GM21528 (cell line): ENCODE measurements around the gene COG5.
"Not testable (repeated sequence)": the region's sequence is repeated elsewhere in the genome, so short reads cannot be mapped to it uniquely, and the experiment has no call there.

Source experiments
- ATAC-seq: cut with Tn5 transposase; IDR thresholded peaks from one replicate; pipeline ENCODE4 v1.9.1; 2021; ENCODE audit warnings: mild to moderate bottlenecking, moderate library complexity; ENCODE audit not compliant: unreplicated experiment, low FRiP score

Gene COG5

GRCh38 chr7:107580716-107581383 lies 17.1 kb upstream of the COG5 start:
- ATAC-seq = no peak

GRCh38 chr7:107579885-107580715 lies 16.4 kb upstream of the COG5 start, which contains the start of gene BCAP29:
Gene BCAP29, plus strand, starts transcription at chr7:107580246. Its CDS starts 527 bp downstream, at chr7:107580773.
- ATAC-seq = peak; percentile 95

GRCh38 chr7:107579554-107579884 lies 15.8 kb upstream of the COG5 start:
- no peak for ATAC-seq

- no peak for ATAC-seq
These were observed 9.8 kb upstream of the COG5 start for GRCh38 chr7:107573537-107573936.

GRCh38 chr7:107570298-107570697 lies 6.6 kb upstream of the COG5 start:
- ATAC-seq = no peak

GRCh38 chr7:107564553-107565298 lies 1.0 kb upstream of the COG5 start:
- ATAC-seq = no peak

- peak; percentile 63 for ATAC-seq
These were observed 492 bp downstream of the COG5 start for GRCh38 chr7:107563081-107563774.

GRCh38 chr7:107560898-107561516 lies 2.7 kb downstream of the COG5 start:
- ATAC-seq = no peak

- no peak for ATAC-seq
These were observed 3.9 kb downstream of the COG5 start for GRCh38 chr7:107559864-107560263.

- ATAC-seq = no peak
These were observed 7.8 kb downstream of the COG5 start for GRCh38 chr7:107555893-107556292.

- ATAC-seq = no peak
These were observed 11.8 kb downstream of the COG5 start for GRCh38 chr7:107551936-107552335.

GRCh38 chr7:107544848-107545591 lies 18.7 kb downstream of the COG5 start:
- no peak for ATAC-seq

- no peak for ATAC-seq
These were observed 20.3 kb downstream of the COG5 start for GRCh38 chr7:107543338-107543993.

- ATAC-seq = no peak
These were observed 25.7 kb downstream of the COG5 start for GRCh38 chr7:107538001-107538400.

- not testable (repeated sequence) for ATAC-seq
These were observed 26.5 kb downstream of the COG5 start for GRCh38 chr7:107537228-107537627.

GRCh38 chr7:107534139-107534538 lies 29.6 kb downstream of the COG5 start:
- ATAC-seq = no peak

GRCh38 chr7:107530751-107531150 lies 33.0 kb downstream of the COG5 start:
- ATAC-seq = no peak

GRCh38 chr7:107528461-107528860 lies 35.3 kb downstream of the COG5 start:
- no peak for ATAC-seq

- no peak for ATAC-seq
These were observed 36.5 kb downstream of the COG5 start for GRCh38 chr7:107527196-107527595.
